ENCODE results near the gene RERG. TPM values are rescaled to one million over a fixed set of nuclear protein-coding genes. Genes with fewer than 3 reads are reported as not detected.

The RERG gene
- total RNA-seq, 3 donors from 2014 or later (not counting 1 experiment from before 2014, with no cell fraction given), result not detected

- Mint-ChIP-seq H3K27ac (no peak overlapping the region), H3K4me3 (no peak overlapping the region), H3K9me3 (peaks cover 0 to 2% of the 10 kb centered on the region in 2 donors), H3K36me3 (no peaks in the 10 kb centered on the region), H3K27me3 (ENCODE audit: low read depth in 2 of 2) (peaks cover 9 to 31% of the 10 kb centered on the region in 2 donors), H3K4me1 (no peaks in the 10 kb centered on the region)
- intact Hi-C loops (cut with micrococcal nuclease), result no loop called here
- no peak overlapping the region for H3K27ac ChIP-seq (ENCODE audit: low read length)
- no peaks in the 10 kb centered on the region for H3K9me3 ChIP-seq (ENCODE audit: control insufficient read depth, insufficient read depth, low read length)
- DNase-seq (no peak), ATAC-seq (no peak)
- H3K27me3 ChIP-seq (ENCODE audit: control insufficient read depth, insufficient read depth, low read length), result peaks cover 4% of the 10 kb centered on the region
- H3K4me1 ChIP-seq (ENCODE audit: control insufficient read depth, insufficient read depth, low read length), result no peaks in the 10 kb centered on the region
- no peaks in the 10 kb centered on the region for H3K36me3 ChIP-seq (ENCODE audit: control insufficient read depth, insufficient read depth, low read length)
- TF ChIP-seq, protein P1, sequence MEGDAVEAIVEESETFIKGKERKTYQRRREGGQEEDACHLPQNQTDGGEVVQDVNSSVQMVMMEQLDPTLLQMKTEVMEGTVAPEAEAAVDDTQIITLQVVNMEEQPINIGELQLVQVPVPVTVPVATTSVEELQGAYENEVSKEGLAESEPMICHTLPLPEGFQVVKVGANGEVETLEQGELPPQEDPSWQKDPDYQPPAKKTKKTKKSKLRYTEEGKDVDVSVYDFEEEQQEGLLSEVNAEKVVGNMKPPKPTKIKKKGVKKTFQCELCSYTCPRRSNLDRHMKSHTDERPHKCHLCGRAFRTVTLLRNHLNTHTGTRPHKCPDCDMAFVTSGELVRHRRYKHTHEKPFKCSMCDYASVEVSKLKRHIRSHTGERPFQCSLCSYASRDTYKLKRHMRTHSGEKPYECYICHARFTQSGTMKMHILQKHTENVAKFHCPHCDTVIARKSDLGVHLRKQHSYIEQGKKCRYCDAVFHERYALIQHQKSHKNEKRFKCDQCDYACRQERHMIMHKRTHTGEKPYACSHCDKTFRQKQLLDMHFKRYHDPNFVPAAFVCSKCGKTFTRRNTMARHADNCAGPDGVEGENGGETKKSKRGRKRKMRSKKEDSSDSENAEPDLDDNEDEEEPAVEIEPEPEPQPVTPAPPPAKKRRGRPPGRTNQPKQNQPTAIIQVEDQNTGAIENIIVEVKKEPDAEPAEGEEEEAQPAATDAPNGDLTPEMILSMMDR (IDR thresholded peaks at IDR 0.05), result no peak
- H3K4me3 ChIP-seq (ENCODE audit: low read length), result no peak overlapping the region
Measured at GRCh38 chr12:15143467-15143866, 77.8 kb downstream of the RERG start.

DNA sequence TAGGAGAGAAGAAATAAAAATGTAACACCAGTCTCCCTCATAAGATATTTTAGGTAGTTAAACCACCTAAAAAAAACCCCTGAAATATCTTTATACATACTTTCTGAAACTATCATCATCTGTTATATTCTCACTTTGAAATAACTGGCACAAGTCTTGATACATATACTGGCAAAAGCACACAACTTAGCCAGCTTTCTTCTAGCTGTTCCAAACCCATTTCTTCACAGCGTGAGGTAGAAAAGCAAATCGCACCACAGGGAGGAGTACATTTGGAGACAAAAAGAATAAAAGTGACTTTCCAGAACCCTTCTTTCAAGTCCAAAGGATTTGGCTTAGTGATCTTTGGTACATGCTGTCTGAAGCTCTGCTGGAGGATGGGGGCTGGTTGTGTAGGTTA is 78.5 kb downstream of the RERG start:
- Mint-ChIP-seq H3K4me3 (no peak overlapping the region), H3K27me3 (ENCODE audit: low read depth in 2 of 2) (peaks cover 15 to 31% of the 10 kb centered on the region in 2 donors), H3K36me3 (no peaks in the 10 kb centered on the region), H3K27ac (no peak overlapping the region), H3K9me3 (peaks cover 0 to 2% of the 10 kb centered on the region in 2 donors), H3K4me1 (no peaks in the 10 kb centered on the region)
- Histone ChIP-seq H3K27ac (ENCODE audit: low read length) (no peak overlapping the region), H3K4me3 (ENCODE audit: low read length) (no peak overlapping the region), H3K4me1 (ENCODE audit: control insufficient read depth, insufficient read depth, low read length) (no peaks in the 10 kb centered on the region), H3K27me3 (ENCODE audit: control insufficient read depth, insufficient read depth, low read length) (peaks cover 4% of the 10 kb centered on the region), H3K9me3 (ENCODE audit: control insufficient read depth, insufficient read depth, low read length) (no peaks in the 10 kb centered on the region), H3K36me3 (ENCODE audit: control insufficient read depth, insufficient read depth, low read length) (no peaks in the 10 kb centered on the region)
- 100% methylated on average over 2 of the region's 2 CpGs for WGBS (ENCODE audit: insufficient coverage)
- intact Hi-C loops (cut with micrococcal nuclease), result no loop called here
- TF ChIP-seq, protein P1 (IDR thresholded peaks at IDR 0.05), result no peak
- ATAC-seq (no peak), DNase-seq (no peak)

- Mint-ChIP-seq H3K4me1 (no peaks in the 10 kb centered on the region), H3K9me3 (no peaks in the 10 kb centered on the region), H3K27ac (no peak overlapping the region), H3K36me3 (no peaks in the 10 kb centered on the region), H3K4me3 (no peak overlapping the region), H3K27me3 (ENCODE audit: low read depth in 2 of 2) (peaks cover 5 to 13% of the 10 kb centered on the region in 2 donors)
- TF ChIP-seq, protein P1 (IDR thresholded peaks at IDR 0.05), result no peak
- H3K4me3 ChIP-seq (ENCODE audit: low read length), result no peak overlapping the region
- H3K9me3 ChIP-seq (ENCODE audit: control insufficient read depth, insufficient read depth, low read length), result no peaks in the 10 kb centered on the region
- no peaks in the 10 kb centered on the region for H3K36me3 ChIP-seq (ENCODE audit: control insufficient read depth, insufficient read depth, low read length)
- no peak for ATAC-seq
- DNase-seq, result no peak
- 85% methylated on average over 3 of the region's 3 CpGs for WGBS (ENCODE audit: insufficient coverage)
- no peaks in the 10 kb centered on the region for H3K27me3 ChIP-seq (ENCODE audit: control insufficient read depth, insufficient read depth, low read length)
- no peak overlapping the region for H3K27ac ChIP-seq (ENCODE audit: low read length)
- intact Hi-C loops (cut with micrococcal nuclease), result no loop called here
- no peaks in the 10 kb centered on the region for H3K4me1 ChIP-seq (ENCODE audit: control insufficient read depth, insufficient read depth, low read length)
Measured at GRCh38 chr12:15131431-15131830, 89.8 kb downstream of the RERG start.

DNA sequence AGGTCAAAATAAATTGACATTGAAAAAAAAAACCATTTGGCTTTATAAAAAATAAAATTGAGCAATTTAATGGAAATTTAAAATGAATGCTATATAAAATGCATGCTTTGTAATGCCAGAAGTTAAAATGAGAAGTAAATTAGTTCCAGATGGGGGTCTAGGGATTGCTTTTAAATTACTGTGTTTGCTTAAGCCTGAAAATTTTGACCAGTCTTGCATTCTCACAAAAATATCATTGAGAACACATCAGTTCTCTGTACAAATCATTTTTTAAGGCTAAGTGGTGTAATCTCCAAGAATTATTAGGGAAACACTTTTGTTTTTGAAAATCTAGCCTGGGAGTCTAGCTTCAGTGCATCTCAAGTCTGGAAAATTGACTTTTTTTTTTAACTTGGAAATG is 90.7 kb downstream of the RERG start:
- Histone ChIP-seq H3K4me1 (ENCODE audit: control insufficient read depth, insufficient read depth, low read length) (no peaks in the 10 kb centered on the region), H3K36me3 (ENCODE audit: control insufficient read depth, insufficient read depth, low read length) (no peaks in the 10 kb centered on the region), H3K9me3 (ENCODE audit: control insufficient read depth, insufficient read depth, low read length) (no peaks in the 10 kb centered on the region), H3K27me3 (ENCODE audit: control insufficient read depth, insufficient read depth, low read length) (no peaks in the 10 kb centered on the region), H3K27ac (ENCODE audit: low read length) (no peak overlapping the region), H3K4me3 (ENCODE audit: low read length) (no peak overlapping the region)
- peaks cover 5 to 13% of the 10 kb centered on the region in 2 donors for H3K27me3 Mint-ChIP-seq (ENCODE audit: low read depth in 2 of 2)
- DNase-seq, result no peak
- TF ChIP-seq, protein P1 (IDR thresholded peaks at IDR 0.05), result no peak
- ATAC-seq, result no peak
- no peaks in the 10 kb centered on the region for H3K9me3 Mint-ChIP-seq
- no peaks in the 10 kb centered on the region for H3K36me3 Mint-ChIP-seq
- intact Hi-C loops (cut with micrococcal nuclease), result no loop called here
- H3K27ac Mint-ChIP-seq, result no peak overlapping the region
- H3K4me1 Mint-ChIP-seq, result no peaks in the 10 kb centered on the region
- H3K4me3 Mint-ChIP-seq, result no peak overlapping the region

Measured in natural killer cell (primary cell).